Measurements from ENCODE around the gene PGGHG. TPM values are rescaled to one million over a fixed set of nuclear protein-coding genes. Genes with fewer than 3 reads are reported as not detected.

Gene PGGHG
- total RNA-seq, 4 donors from 2014 or later, result 3.8 to 26.9 (median 12.5) TPM

DNA sequence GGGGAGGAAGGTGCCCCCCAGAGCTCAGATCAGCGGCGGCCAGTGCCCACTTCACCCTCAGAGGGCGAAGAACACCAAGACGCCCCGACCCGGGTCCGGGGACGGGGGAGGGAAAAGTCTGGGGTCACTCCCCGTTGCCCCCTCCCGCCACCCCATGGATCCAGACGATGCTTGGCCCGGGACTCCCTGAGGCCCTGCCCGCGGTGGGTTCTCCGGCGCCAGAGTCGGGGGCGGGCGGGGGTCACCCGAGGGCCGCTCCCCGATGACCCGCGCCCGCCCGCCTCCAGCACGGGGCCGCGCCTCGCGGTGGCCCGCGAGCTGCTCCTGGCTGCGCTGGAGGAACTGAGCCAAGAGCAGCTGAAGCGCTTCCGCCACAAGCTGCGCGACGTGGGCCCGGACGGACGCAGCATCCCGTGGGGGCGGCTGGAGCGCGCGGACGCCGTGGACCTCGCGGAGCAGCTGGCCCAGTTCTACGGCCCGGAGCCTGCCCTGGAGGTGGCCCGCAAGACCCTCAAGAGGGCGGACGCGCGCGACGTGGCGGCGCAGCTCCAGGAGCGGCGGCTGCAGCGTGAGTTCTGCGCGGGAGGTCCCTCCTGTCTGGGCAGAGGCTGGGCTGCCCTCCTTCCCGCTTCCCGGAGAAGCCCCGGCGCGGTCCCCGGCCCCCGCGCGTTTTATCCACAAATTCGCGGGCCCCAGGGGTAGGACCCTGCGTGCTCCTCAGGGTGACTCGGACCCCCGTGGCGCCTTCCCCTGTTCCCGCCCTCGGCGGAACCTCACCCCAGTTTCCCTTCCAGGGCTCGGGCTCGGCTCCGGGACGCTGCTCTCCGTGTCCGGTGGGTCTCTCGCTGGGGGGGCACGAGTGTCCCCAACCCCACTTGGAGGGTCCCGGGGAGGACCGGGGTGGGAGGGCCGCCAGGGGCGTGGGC lies 9.6 kb upstream of the PGGHG start:
- TF ChIP-seq, protein P1, sequence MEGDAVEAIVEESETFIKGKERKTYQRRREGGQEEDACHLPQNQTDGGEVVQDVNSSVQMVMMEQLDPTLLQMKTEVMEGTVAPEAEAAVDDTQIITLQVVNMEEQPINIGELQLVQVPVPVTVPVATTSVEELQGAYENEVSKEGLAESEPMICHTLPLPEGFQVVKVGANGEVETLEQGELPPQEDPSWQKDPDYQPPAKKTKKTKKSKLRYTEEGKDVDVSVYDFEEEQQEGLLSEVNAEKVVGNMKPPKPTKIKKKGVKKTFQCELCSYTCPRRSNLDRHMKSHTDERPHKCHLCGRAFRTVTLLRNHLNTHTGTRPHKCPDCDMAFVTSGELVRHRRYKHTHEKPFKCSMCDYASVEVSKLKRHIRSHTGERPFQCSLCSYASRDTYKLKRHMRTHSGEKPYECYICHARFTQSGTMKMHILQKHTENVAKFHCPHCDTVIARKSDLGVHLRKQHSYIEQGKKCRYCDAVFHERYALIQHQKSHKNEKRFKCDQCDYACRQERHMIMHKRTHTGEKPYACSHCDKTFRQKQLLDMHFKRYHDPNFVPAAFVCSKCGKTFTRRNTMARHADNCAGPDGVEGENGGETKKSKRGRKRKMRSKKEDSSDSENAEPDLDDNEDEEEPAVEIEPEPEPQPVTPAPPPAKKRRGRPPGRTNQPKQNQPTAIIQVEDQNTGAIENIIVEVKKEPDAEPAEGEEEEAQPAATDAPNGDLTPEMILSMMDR (IDR thresholded peaks at IDR 0.05; ENCODE audit: low read depth), result no peak

DNA sequence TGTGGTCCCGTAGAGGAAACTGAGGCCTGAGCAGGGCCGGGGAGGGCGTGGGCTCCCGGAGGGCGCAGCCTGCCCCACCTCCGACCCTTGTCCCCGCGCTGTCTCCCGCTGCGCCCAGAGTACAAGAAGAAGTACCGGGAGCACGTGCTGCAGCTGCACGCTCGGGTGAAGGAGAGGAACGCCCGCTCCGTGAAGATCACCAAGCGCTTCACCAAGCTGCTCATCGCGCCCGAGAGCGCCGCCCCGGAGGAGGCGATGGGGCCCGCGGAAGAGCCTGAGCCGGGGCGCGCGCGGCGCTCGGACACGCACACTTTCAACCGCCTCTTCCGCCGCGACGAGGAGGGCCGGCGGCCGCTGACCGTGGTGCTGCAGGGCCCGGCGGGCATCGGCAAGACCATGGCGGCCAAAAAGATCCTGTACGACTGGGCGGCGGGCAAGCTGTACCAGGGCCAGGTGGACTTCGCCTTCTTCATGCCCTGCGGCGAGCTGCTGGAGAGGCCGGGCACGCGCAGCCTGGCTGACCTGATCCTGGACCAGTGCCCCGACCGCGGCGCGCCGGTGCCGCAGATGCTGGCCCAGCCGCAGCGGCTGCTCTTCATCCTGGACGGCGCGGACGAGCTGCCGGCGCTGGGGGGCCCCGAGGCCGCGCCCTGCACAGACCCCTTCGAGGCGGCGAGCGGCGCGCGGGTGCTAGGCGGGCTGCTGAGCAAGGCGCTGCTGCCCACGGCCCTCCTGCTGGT lies 8.8 kb upstream of the PGGHG start:
- TF ChIP-seq, protein P1 (IDR thresholded peaks at IDR 0.05; ENCODE audit: low read depth), result no peak

DNA sequence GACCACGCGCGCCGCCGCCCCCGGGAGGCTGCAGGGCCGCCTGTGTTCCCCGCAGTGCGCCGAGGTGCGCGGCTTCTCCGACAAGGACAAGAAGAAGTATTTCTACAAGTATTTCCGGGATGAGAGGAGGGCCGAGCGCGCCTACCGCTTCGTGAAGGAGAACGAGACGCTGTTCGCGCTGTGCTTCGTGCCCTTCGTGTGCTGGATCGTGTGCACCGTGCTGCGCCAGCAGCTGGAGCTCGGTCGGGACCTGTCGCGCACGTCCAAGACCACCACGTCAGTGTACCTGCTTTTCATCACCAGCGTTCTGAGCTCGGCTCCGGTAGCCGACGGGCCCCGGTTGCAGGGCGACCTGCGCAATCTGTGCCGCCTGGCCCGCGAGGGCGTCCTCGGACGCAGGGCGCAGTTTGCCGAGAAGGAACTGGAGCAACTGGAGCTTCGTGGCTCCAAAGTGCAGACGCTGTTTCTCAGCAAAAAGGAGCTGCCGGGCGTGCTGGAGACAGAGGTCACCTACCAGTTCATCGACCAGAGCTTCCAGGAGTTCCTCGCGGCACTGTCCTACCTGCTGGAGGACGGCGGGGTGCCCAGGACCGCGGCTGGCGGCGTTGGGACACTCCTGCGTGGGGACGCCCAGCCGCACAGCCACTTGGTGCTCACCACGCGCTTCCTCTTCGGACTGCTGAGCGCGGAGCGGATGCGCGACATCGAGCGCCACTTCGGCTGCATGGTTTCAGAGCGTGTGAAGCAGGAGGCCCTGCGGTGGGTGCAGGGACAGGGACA lies 8.0 kb upstream of the PGGHG start:
- TF ChIP-seq, protein P1 (IDR thresholded peaks at IDR 0.05; ENCODE audit: low read depth), result no peak

DNA sequence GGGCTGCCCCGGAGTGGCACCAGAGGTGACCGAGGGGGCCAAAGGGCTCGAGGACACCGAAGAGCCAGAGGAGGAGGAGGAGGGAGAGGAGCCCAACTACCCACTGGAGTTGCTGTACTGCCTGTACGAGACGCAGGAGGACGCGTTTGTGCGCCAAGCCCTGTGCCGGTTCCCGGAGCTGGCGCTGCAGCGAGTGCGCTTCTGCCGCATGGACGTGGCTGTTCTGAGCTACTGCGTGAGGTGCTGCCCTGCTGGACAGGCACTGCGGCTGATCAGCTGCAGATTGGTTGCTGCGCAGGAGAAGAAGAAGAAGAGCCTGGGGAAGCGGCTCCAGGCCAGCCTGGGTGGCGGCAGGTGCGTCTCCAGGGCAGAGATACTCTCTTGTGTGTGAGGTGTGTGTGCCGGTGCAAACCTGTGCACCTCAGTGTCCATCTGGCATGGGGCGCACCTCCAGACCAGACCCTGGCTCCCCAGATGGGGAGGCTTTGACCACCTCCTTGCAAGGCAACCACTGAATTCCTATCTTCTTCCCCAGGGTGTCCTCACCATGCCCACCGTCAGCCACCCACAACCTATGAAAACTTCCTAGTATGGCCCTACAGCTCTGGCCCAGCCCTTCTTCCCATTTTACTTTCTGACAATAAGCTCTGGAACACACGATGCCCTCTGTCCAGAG lies 7.3 kb upstream of the PGGHG start:
- TF ChIP-seq, protein P1 (IDR thresholded peaks at IDR 0.05; ENCODE audit: low read depth), result no peak

DNA sequence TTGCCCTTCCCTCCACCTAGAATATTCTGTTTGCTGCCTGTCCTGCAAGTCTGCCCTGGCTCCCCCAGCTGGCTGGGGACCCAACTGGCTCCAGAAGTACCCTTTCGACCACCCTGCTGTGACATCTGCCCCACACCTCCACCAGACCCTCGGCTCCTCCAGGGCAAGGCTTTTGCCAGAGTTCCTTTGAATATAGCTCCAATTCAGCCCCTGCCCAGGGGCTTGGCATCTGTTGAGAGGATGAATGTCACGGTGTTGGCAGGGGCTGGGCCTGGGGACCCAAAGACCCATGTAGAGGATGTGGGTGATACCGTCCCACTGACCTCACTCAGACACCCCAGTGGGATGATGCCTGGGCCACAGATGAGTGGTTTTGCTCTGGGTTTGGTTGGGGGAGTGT lies 6.8 kb upstream of the PGGHG start:
- TF ChIP-seq, protein P1 (IDR thresholded peaks at IDR 0.05; ENCODE audit: low read depth), result no peak

DNA sequence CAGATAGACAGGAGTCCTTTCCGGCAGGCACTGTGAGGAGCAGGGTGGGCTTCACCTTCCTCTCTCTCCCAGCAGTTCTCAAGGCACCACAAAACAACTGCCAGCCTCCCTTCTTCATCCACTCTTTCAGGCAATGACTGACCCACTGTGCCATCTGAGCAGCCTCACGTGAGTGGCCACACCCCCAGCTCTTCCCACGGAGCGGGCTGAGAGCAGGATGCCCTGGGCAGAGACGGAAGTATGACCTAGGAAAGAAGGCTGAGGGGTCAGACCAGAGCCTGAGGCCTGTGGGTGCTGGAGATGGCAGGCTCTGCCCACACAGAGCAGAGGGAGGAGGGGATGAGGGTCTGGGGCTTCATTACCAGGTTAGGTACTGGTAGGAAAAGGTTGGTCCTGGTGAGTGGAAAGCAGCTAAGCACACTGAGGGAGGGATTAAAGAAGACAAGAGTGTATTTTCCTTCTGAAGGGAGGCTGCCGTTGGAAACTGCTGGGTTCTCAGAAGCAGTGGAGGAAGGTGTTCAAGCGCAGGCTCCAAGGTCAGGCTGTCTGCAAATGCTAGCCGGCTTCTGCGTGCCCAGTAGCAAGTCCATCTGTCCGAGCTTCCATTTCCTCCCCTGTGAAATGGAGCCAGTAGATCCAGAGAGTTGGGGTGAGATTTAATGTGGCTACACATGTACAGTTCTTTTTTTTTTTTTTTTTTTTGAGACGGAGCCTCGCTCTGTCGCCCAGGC lies 6.1 kb upstream of the PGGHG start:
- TF ChIP-seq, protein P1 (IDR thresholded peaks at IDR 0.05; ENCODE audit: low read depth), result no peak
